Measurements from ENCODE around the gene FAM20C.

FAM20C gene

DNA sequence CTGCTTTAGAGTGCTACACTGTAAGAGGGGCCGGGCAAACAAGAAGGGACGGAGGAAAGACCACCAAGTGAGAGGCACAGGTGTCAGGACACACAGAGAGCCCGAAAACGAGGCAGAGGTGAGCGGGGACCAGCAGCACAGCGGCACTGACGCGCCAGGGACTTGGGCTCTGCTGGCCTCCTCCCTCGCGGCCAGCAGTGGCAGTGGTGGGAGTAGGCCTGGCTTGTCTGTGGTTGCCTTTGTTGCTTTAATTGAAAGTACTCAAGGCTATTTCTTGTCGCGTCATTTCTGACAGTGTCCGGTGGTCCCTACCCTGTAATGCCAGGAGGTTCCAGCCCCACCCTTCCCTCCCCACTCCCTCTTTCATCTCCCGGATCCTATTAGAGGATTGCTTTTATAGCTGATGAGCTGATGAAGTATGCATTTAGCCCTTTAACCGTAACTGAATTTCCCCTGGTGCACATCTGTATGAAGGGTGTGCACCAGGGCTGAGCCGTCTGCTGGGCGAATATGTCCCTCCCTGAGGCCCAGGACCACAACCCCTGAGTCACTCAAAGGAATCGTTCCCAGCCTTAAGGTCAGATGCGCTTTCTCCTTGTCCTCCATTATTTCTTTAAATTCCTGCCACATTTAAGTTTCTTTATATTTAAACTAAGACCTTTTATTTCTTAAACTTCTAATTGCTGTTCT is 39.5 kb upstream of the FAM20C start:
- Histone ChIP-seq H3K27me3 (ENCODE audit: control insufficient read depth, insufficient read depth, low read length) (no peaks in the 10 kb centered on the region), H3K9me3 (ENCODE audit: control insufficient read depth, low read length) (no peaks in the 10 kb centered on the region), H3K36me3 (ENCODE audit: control insufficient read depth, insufficient read depth, low read length) (no peaks in the 10 kb centered on the region), H3K9ac (ENCODE audit: low read length) (no peak overlapping the region), H3K4me1 (ENCODE audit: control insufficient read depth, insufficient read depth, low read length) (peaks cover 14% of the 10 kb centered on the region), H3K4me3 (ENCODE audit: low read length) (no peak overlapping the region)

DNA sequence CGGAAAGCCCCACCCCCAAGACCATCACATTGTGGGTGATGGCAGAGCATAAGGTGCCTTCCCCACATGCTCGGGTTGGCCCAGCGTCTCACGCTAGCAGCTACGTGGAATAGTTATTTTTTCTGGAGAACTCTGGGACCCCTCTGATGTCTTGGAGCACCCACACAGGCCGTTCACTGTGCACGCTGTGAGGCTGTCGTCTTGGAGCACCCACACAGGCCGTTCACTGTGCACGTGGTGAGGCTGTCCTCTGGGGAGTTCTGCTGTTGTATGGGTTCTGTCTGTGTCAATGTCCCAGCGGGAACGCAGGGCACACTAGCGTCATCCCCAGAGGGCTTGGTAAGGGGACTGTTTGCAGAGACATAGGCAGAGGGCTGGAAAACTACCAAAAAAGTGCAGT is 38.8 kb upstream of the FAM20C start:
- no peaks in the 10 kb centered on the region for H3K9me3 ChIP-seq (ENCODE audit: control insufficient read depth, low read length)
- no peaks in the 10 kb centered on the region for H3K27me3 ChIP-seq (ENCODE audit: control insufficient read depth, insufficient read depth, low read length)
- H3K9ac ChIP-seq (ENCODE audit: low read length), result no peak overlapping the region
- H3K4me1 ChIP-seq (ENCODE audit: control insufficient read depth, insufficient read depth, low read length), result peaks cover 15% of the 10 kb centered on the region
- no peak overlapping the region for H3K4me3 ChIP-seq (ENCODE audit: low read length)
- H3K36me3 ChIP-seq (ENCODE audit: control insufficient read depth, insufficient read depth, low read length), result no peaks in the 10 kb centered on the region

DNA sequence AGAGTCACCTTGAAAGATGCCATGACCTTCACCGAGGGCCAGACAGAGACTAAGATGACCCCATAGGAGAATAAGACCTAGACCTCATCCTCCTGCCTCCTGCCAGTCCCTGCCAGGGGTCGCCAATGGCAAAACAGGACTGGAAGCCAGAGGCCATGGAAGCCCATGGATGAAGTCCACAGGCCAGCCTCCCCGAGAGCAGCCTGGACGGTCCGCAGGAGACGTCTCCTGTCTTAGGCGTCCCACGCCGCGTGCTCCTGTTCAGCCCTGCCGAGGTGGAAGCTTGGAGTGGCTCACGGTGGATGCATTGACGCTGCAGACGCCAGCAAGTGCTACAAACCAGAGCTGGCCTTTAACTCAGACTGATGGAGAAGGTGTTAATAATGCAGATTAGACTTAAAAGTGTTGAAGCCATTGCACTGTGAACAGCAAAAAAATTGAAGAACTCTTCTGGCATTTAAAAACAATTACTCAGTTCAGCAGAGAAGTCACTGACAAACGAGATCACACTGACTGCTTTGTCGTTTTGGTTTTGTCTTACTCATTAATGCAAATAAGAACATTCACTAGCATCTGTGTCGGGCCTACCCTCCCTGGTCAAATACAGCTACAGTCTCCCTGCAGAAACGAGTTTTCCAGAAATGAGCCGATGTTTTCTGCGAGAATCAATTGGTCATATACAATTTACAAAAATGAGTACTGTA is 38.1 kb upstream of the FAM20C start:
- Histone ChIP-seq H3K36me3 (ENCODE audit: control insufficient read depth, insufficient read depth, low read length) (no peaks in the 10 kb centered on the region), H3K4me1 (ENCODE audit: control insufficient read depth, insufficient read depth, low read length) (peaks cover 15% of the 10 kb centered on the region), H3K9ac (ENCODE audit: low read length) (no peak overlapping the region)

DNA sequence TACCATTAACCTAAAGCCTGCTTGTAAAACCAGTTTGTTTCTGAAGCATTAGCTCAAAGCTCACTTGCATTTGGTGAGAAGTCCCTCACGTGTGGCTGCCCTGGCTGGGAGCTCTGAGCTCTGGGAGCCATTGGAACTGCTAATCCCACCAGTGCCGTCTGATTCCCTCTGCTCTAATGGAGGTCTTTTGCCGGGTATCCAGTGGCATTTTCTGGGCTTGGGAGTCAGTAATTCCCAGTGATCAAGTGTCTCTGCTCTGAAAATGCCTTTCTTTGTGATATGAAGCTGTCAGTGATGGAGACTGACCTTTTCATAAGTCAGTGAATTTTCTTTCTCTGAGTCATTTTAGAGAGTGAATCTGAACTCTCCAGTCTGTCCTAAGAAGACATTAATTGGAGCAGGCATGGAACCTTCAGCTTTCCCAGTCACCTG is 36.9 kb upstream of the FAM20C start:
- no peak overlapping the region for H3K9ac ChIP-seq (ENCODE audit: low read length)
- H3K36me3 ChIP-seq (ENCODE audit: control insufficient read depth, insufficient read depth, low read length), result no peaks in the 10 kb centered on the region
- H3K9me3 ChIP-seq (ENCODE audit: control insufficient read depth, low read length), result no peaks in the 10 kb centered on the region
- H3K27me3 ChIP-seq (ENCODE audit: control insufficient read depth, insufficient read depth, low read length), result peaks cover 3% of the 10 kb centered on the region
- peaks cover 5% of the 10 kb centered on the region for H3K4me1 ChIP-seq (ENCODE audit: control insufficient read depth, insufficient read depth, low read length)
- no peak overlapping the region for H3K4me3 ChIP-seq (ENCODE audit: low read length)

More for the DNA sequence above, 38.1 kb upstream of the FAM20C start:
- Histone ChIP-seq H3K4me3 (ENCODE audit: low read length) (no peak overlapping the region), H3K9me3 (ENCODE audit: control insufficient read depth, low read length) (no peaks in the 10 kb centered on the region), H3K27me3 (ENCODE audit: control insufficient read depth, insufficient read depth, low read length) (no peaks in the 10 kb centered on the region)

DNA sequence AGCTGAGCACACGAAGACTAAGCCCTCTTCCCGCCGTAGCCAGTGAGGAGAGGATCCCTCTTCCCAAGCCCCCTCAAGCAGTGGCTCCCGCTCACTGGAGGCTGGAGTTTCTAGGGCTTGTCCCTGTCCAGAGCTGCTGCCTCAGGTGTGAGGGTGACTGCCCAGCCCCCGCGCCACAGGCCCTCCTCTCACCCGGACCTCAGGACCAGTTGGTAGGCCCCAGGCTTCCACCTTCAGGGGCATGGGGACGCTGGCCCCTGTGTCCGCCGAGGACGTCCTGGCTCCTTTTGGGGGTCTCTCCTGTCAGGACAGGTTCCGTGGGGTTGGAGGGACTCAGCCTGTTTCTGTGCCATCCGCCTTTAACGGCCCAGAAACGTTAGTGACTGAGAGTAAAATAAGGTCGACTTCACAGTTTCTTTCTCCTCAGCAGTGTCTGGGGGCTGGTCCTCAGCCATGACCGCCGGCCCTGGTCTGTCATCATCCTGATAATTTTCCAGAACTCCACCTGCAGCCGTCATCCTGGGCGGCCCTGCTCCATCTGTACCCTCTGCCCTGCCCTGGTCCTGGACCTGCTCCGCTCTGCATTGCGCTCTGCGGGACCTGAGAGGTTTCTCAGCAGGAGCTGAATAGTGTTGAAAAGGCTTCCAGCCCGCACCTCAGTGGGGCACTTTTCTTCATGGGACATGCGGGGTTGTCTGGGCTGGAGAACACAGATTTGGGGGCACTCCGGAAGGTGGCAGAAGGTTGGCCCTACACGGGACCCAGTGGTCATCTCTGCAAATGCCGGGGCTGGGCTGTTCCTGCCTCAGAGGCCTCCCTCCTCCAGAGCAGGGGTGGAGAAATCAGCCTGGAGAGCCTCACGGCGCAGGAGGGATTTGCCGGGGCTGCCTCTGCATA is 36.0 kb upstream of the FAM20C start:
- H3K36me3 ChIP-seq (ENCODE audit: control insufficient read depth, insufficient read depth, low read length), result no peaks in the 10 kb centered on the region
- no peaks in the 10 kb centered on the region for H3K9me3 ChIP-seq (ENCODE audit: control insufficient read depth, low read length)
- H3K4me1 ChIP-seq (ENCODE audit: control insufficient read depth, insufficient read depth, low read length), result peaks cover 3% of the 10 kb centered on the region
- no peak overlapping the region for H3K4me3 ChIP-seq (ENCODE audit: low read length)
- peaks cover 3% of the 10 kb centered on the region for H3K27me3 ChIP-seq (ENCODE audit: control insufficient read depth, insufficient read depth, low read length)
- no peak overlapping the region for H3K9ac ChIP-seq (ENCODE audit: low read length)

DNA sequence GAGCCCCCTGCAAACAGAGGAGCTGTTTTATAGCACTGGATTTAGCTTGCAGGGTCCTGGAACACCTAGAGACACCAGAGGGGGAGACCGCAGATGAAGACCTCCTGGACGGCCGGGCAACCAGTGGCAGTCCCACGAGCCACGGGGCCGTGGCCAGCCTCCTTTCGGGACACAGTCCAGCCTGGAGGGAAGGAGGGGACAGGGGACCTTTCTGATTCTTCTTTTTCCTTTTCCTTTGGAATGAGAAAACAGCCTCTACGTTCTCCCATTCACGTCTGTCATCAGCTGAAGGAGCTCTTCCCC is 35.4 kb upstream of the FAM20C start:
- Histone ChIP-seq H3K36me3 (ENCODE audit: control insufficient read depth, insufficient read depth, low read length) (no peaks in the 10 kb centered on the region), H3K27me3 (ENCODE audit: control insufficient read depth, insufficient read depth, low read length) (peaks cover 3% of the 10 kb centered on the region), H3K4me3 (ENCODE audit: low read length) (no peak overlapping the region), H3K4me1 (ENCODE audit: control insufficient read depth, insufficient read depth, low read length) (peaks cover 3% of the 10 kb centered on the region), H3K9me3 (ENCODE audit: control insufficient read depth, low read length) (no peaks in the 10 kb centered on the region), H3K9ac (ENCODE audit: low read length) (no peak overlapping the region)

DNA sequence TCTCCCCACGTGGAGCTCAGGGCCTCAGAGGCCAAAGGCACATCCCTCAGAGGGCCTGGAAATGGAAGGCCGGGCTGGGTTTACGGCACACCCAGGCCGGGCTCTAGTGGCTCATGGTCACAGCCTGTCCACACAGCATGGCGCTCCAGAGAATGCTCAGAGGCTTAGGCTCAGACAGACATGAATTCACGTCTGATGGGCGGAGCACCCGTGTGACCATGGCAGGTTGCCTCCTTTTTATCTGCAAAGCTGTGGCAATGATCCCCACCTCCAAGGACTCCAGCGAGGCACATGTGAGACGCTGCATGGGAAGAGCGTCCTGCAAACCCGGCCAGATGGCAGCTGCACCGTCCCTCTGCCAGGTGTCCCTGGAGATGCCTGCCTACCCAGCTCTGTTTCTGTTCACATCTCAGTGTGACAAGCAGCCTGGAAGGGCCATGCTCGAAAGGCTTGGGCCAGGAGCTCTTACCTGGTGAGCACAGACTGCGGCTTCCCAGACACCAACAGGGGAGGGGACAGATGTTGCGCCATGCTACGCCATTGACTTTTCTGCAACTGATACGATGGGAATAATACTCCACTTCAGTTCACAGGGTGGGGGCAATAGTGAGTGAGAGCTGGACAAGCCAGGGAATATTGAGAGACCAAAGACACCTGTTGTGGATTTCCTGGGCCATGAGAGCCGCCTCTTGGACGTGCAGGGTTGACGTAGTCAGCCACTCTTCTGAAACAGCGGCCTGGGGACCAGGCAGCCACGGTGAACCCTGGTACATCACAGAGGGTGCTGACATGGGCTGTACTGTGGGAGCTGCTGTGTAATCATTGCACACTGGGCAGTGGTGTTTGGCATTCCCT is 34.4 kb upstream of the FAM20C start:
- no peaks in the 10 kb centered on the region for H3K36me3 ChIP-seq (ENCODE audit: control insufficient read depth, insufficient read depth, low read length)
- H3K4me3 ChIP-seq (ENCODE audit: low read length), result no peak overlapping the region
- H3K4me1 ChIP-seq (ENCODE audit: control insufficient read depth, insufficient read depth, low read length), result peaks cover 3% of the 10 kb centered on the region
- no peak overlapping the region for H3K9ac ChIP-seq (ENCODE audit: low read length)
- no peaks in the 10 kb centered on the region for H3K9me3 ChIP-seq (ENCODE audit: control insufficient read depth, low read length)
- H3K27me3 ChIP-seq (ENCODE audit: control insufficient read depth, insufficient read depth, low read length), result peaks cover 3% of the 10 kb centered on the region

DNA sequence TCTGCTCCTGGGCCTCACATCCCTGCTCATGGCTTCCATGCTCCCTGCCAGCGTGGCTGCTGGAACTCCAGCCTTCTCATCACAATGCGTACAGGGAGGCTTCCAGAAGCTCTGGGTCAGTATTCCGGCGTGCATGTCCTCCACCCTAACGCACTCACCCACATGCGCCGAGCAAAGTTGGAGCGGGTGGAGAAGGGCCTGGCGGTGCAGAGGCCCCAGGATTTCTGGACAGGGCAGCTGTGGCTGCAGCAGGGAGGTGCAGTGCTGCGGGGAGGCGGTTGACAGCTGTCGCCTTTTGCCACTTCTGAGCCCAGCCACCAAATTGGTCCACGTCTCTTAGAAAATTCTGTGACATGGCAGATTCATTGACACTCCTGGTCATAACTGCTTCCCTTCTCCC is 33.6 kb upstream of the FAM20C start:
- no peak overlapping the region for H3K9ac ChIP-seq (ENCODE audit: low read length)
- H3K36me3 ChIP-seq (ENCODE audit: control insufficient read depth, insufficient read depth, low read length), result no peaks in the 10 kb centered on the region
- no peak overlapping the region for H3K4me3 ChIP-seq (ENCODE audit: low read length)
- H3K9me3 ChIP-seq (ENCODE audit: control insufficient read depth, low read length), result no peaks in the 10 kb centered on the region
- peaks cover 3% of the 10 kb centered on the region for H3K4me1 ChIP-seq (ENCODE audit: control insufficient read depth, insufficient read depth, low read length)
- H3K27me3 ChIP-seq (ENCODE audit: control insufficient read depth, insufficient read depth, low read length), result peaks cover 3% of the 10 kb centered on the region

DNA sequence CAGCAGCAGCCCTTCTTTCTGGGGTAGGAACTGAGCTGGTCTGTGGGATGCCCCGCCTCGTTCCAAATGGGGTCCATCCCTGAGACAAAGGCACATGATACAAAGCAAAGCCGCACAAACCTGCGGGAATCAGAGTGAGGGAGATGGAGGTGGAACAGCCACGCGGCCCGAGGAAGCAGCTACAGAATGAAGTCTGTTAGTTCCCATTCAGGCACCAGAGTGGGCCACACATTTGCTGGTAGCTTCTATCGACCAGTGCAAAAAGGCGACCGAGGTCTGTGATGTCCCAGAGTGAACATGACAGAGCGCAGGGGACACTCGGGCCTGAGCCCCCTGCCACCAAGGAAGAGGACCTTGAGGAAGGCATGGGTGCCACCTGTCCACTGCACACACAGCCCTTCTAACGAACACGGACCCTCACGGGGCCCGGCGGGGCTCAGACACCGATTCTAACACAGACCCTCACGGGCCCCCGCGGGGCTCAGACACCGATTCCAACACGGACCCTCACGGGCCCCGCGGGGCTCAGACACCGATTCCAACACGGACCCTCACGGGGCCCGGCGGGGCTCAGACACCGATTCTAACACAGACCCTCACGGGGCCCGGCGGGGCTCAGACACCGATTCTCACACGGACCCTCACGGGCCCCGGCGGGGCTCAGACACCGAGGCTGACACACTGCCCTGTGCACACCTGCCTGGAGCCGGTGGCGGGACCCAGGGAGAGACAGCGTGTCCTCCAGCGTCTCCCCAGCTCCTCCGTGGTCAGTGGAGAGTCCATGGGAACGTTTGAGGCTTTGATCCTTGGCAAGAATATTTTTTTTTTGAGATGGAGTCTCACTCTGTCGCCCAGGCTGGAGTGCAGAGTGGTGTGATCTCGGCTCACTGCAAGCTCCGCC is 32.8 kb upstream of the FAM20C start:
- Histone ChIP-seq H3K9ac (ENCODE audit: low read length) (no peak overlapping the region), H3K9me3 (ENCODE audit: control insufficient read depth, low read length) (no peaks in the 10 kb centered on the region), H3K36me3 (ENCODE audit: control insufficient read depth, insufficient read depth, low read length) (no peaks in the 10 kb centered on the region), H3K4me3 (ENCODE audit: low read length) (no peak overlapping the region), H3K27me3 (ENCODE audit: control insufficient read depth, insufficient read depth, low read length) (peaks cover 3% of the 10 kb centered on the region), H3K4me1 (ENCODE audit: control insufficient read depth, insufficient read depth, low read length) (peaks cover 9% of the 10 kb centered on the region)

DNA sequence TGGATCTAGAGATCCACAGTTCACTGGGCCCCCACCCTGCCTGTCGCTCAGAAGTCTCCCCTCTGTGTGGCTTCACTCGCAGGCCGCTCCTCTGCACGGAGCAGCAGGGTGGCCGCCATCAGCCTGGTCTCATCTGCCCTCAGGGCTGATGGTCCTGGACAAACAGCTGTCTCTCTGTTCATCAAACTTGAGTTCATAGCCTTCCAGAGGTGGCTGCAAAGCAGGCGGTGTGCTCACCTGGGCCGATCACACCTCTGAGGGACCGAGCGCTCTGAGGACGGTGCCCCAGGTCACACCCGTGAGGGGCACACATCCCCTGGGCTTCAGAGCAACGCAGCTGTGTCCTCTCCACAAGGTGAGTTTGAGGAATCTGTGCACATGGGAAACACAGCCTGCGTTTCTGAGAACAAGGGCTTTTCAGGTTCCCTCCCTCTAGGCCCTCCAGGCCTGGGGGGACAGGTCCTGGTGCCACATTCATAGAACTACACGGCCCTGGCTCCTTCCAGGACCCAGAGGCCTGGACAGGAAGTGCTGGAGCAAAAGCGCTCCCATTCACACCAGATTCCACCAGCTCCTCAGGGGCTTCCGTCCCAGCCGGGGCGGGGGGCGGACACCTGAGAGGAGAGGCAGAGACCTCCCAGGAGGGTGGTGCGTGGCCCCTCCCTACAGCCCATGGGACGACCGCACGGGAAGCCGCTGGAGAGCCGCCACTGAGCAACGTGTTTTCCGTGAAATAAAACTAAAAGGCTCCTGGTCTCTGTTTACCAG is 31.2 kb upstream of the FAM20C start:
- no peak overlapping the region for H3K9ac ChIP-seq (ENCODE audit: low read length)
- no peaks in the 10 kb centered on the region for H3K9me3 ChIP-seq (ENCODE audit: control insufficient read depth, low read length)
- no peak overlapping the region for H3K4me3 ChIP-seq (ENCODE audit: low read length)
- H3K36me3 ChIP-seq (ENCODE audit: control insufficient read depth, insufficient read depth, low read length), result no peaks in the 10 kb centered on the region
- H3K4me1 ChIP-seq (ENCODE audit: control insufficient read depth, insufficient read depth, low read length), result peaks cover 22% of the 10 kb centered on the region
- peaks cover 3% of the 10 kb centered on the region for H3K27me3 ChIP-seq (ENCODE audit: control insufficient read depth, insufficient read depth, low read length)

Data from mucosa of stomach (tissue), 1 donor.